Smooth muscle cell (in vitro differentiated cells): ENCODE results near the gene SND1. TPM values are rescaled to one million over a fixed set of nuclear protein-coding genes. Genes with fewer than 3 reads are reported as not detected.

ENCODE experiments used
- DNase-seq: peaks from one replicate; lab custom pipeline; 2025; ENCODE audit not compliant: unreplicated experiment; lab: John Stamatoyannopoulos, UW
- H2AFZ ChIP-seq: fragments of 200-600 bp; sonication (generic); 2 replicates; pipeline ENCODE4 v1.6.0; 2016; ENCODE audit warnings: antibody characterized with exemption, low read depth, mild to moderate bottlenecking
- H3F3A ChIP-seq: fragments of 200-600 bp; sonication (generic); 2 replicates; pipeline ENCODE4 v1.6.0; 2017; ENCODE audit warnings: antibody characterized with exemption, low read depth
- H3K27ac ChIP-seq: fragments of 200-600 bp; sonication (generic); 2 replicates; pipeline ENCODE4 v1.5.1; 2016; ENCODE audit warnings: low read depth, mild to moderate bottlenecking
- H3K27me3 ChIP-seq: fragments of 200-600 bp; sonication (generic); 2 replicates; pipeline ENCODE4 v1.6.1; 2016; ENCODE audit warnings: low read depth, mild to moderate bottlenecking
- H3K36me3 ChIP-seq: fragments of 200-600 bp; sonication (generic); 2 replicates; pipeline ENCODE4 v1.5.1; 2016; ENCODE audit warnings: low read depth
- H3K4me1 ChIP-seq: fragments of 200-600 bp; sonication (generic); 2 replicates; pipeline ENCODE4 v1.5.1; 2016; ENCODE audit warnings: low read depth
- H3K4me2 ChIP-seq: fragments of 200-600 bp; sonication (generic); 2 replicates; pipeline ENCODE4 v1.6.0; 2016; ENCODE audit warnings: mild to moderate bottlenecking
- H3K4me3 ChIP-seq: fragments of 200-600 bp; sonication (generic); 2 replicates; pipeline ENCODE4 v1.5.1; 2016; ENCODE audit warnings: mild to moderate bottlenecking
- H3K79me2 ChIP-seq: fragments of 200-600 bp; sonication (generic); 2 replicates; pipeline ENCODE4 v1.6.0; 2016; ENCODE audit warnings: low read depth, mild to moderate bottlenecking
- H3K9ac ChIP-seq: fragments of 200-600 bp; sonication (generic); 2 replicates; pipeline ENCODE4 v1.6.0; 2016; ENCODE audit warnings: low read depth
- H3K9me3 ChIP-seq: fragments of 200-600 bp; sonication (generic); replicated peaks from 2 replicates; pipeline ENCODE4 v1.5.1; 2016; ENCODE audit warnings: low read depth
- H4K20me1 ChIP-seq: fragments of 200-600 bp; sonication (generic); 2 replicates; pipeline ENCODE4 v1.6.0; 2016; ENCODE audit warnings: low read depth
- WGBS: methylation state at CpG from one replicate; pipeline ENCODE4 v1.1.7; 2016; ENCODE audit warnings: low lambda C conversion rate; 5-methylcytosine and 5-hydroxymethylcytosine counted together
- polyA plus RNA-seq: library from polyadenylated mRNA; unstranded; fragments of >200 nt; fragmentation: Nextera tagmentation; extraction: Ambion mirVana; gene quantifications from 2 replicates; pipeline ENCODE4 v1.2.1, GENCODE V29; 2016
- total RNA-seq: library from RNA; depleted of rRNA; stranded (reverse); fragments of >200 nt; gene quantifications from 2 replicates; pipeline ENCODE4 v1.2.3, GENCODE V29; 2014
- TF ChIP-seq, protein P1 (sequence below): fragments of 200-600 bp; sonication (generic); IDR thresholded peaks from 2 replicates; pipeline ENCODE4 v1.5.1; 2017; ENCODE audit warnings: borderline replicate concordance, mild to moderate bottlenecking, antibody characterized with exemption; ENCODE audit not compliant: insufficient read depth, poor library complexity, severe bottlenecking

The SND1 gene
- total and polyA plus RNA-seq, 2 experiments from 2014 or later: 129 to 136 TPM

DNA sequence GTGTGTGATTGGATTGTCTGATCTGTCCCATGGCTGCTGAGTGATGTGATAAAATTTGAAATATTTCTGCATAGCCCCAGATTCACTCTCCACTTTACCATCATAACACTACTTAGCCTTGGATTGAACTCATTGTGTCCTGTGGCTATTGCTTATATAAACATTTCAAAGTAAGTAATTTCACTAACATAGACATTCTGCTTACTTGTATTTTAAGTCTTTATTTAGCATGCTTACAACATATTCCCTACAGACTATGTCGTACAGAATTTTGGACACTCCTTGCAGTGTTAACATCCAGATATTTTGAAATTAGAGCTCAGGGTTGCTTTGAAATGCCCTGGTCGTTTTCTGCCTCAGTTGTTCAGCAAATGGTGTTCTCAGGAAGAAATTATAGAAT lies 261.7 kb downstream of the SND1 start:
- H3K4me3 ChIP-seq: no peak overlapping the region
- H3K4me2 ChIP-seq: no peak overlapping the region
- 84% methylated on average over 2 of the region's 2 CpGs for WGBS
- no peaks in the 10 kb centered on the region for H3F3A ChIP-seq
- no peaks in the 10 kb centered on the region for H3K9me3 ChIP-seq
- H3K27me3 ChIP-seq: no peaks in the 10 kb centered on the region
- no peak overlapping the region for H3K27ac ChIP-seq
- H3K9ac ChIP-seq: no peak overlapping the region
- DNase-seq: no peak
- peaks cover 100% of the 10 kb centered on the region for H4K20me1 ChIP-seq
- H3K79me2 ChIP-seq: peaks cover 52% of the 10 kb centered on the region
- H2AFZ ChIP-seq: no peak overlapping the region
- H3K4me1 ChIP-seq: no peaks in the 10 kb centered on the region
- H3K36me3 ChIP-seq: no peaks in the 10 kb centered on the region
- TF ChIP-seq, protein P1, sequence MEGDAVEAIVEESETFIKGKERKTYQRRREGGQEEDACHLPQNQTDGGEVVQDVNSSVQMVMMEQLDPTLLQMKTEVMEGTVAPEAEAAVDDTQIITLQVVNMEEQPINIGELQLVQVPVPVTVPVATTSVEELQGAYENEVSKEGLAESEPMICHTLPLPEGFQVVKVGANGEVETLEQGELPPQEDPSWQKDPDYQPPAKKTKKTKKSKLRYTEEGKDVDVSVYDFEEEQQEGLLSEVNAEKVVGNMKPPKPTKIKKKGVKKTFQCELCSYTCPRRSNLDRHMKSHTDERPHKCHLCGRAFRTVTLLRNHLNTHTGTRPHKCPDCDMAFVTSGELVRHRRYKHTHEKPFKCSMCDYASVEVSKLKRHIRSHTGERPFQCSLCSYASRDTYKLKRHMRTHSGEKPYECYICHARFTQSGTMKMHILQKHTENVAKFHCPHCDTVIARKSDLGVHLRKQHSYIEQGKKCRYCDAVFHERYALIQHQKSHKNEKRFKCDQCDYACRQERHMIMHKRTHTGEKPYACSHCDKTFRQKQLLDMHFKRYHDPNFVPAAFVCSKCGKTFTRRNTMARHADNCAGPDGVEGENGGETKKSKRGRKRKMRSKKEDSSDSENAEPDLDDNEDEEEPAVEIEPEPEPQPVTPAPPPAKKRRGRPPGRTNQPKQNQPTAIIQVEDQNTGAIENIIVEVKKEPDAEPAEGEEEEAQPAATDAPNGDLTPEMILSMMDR: no peak

DNA sequence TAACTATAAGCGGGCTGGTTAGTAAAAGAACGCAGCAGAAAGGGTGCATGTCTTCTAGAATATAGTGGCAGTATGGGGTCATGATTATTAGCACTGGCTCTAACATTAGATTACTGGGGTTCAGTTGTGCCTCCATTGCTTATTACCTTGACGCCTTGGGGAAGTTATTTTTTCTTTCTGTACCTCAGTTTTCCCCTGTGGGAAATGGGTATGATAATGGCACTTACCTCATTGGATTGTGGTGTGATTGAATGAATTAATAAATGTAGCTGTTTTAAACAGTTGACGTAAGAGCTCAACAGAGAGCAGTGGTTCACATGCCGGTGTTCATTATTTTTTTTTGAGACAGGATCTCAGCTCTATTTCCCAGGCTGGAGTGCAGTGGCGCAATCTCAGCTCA lies 262.7 kb downstream of the SND1 start:
- Histone ChIP-seq H3K27ac (no peak overlapping the region), H3K4me3 (no peak overlapping the region), H3K4me2 (no peak overlapping the region), H3K9ac (no peak overlapping the region), H3F3A (no peaks in the 10 kb centered on the region), H4K20me1 (peaks cover 100% of the 10 kb centered on the region), H2AFZ (no peak overlapping the region), H3K9me3 (no peaks in the 10 kb centered on the region), H3K4me1 (no peaks in the 10 kb centered on the region), H3K79me2 (peaks cover 55% of the 10 kb centered on the region), H3K27me3 (no peaks in the 10 kb centered on the region), H3K36me3 (no peaks in the 10 kb centered on the region)
- 97% methylated on average over 6 of the region's 6 CpGs for WGBS
- TF ChIP-seq, protein P1: no peak
- no peak for DNase-seq

DNA sequence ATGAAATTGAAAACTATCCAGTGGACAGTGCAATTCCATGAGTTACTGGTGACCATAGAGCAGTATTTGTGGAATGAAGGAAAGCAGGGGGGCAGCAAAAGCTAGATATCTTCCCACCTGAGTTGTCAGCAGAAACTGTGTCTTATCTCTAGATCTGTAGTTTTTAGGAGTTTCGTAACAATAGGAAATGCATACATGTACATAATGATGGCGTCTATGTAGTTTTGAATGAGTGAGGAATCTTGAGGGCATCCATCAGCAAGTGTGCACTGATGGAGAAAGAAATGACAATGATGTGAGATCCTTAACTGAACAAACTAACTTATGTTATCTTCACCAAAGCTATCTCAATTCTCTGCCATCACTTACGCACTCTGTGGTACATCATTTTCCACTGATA lies 264.7 kb downstream of the SND1 start:
- H3F3A ChIP-seq: no peaks in the 10 kb centered on the region
- no peaks in the 10 kb centered on the region for H3K27me3 ChIP-seq
- H3K4me3 ChIP-seq: no peak overlapping the region
- no peak overlapping the region for H3K9ac ChIP-seq
- peaks cover 46% of the 10 kb centered on the region for H3K79me2 ChIP-seq
- TF ChIP-seq, protein P1: no peak
- no peaks in the 10 kb centered on the region for H3K36me3 ChIP-seq
- WGBS: 91% methylated on average over 3 of the region's 3 CpGs
- H3K9me3 ChIP-seq: no peaks in the 10 kb centered on the region
- no peak overlapping the region for H3K27ac ChIP-seq
- no peak overlapping the region for H2AFZ ChIP-seq
- peaks cover 100% of the 10 kb centered on the region for H4K20me1 ChIP-seq
- no peak overlapping the region for H3K4me2 ChIP-seq
- H3K4me1 ChIP-seq: no peaks in the 10 kb centered on the region
- DNase-seq: no peak

DNA sequence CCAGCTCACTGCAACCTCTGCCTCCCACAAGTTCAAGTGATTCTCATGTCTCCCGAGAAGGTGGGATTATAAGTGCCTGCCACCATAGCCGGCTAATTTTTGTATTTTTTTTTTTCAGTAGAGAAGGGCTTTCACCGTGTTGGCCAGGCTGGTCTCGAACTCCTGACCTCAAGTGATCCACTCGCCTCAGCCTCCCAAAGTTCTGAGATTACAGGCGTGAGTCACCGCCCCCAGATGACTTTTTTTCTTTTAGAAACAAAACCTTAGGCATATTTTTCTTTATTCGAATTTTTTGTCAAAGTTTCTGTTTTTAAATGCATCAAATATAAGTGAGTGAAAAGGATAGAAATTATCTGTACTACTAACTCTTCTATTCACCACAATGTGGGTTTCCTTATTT lies 266.1 kb downstream of the SND1 start:
- no peak overlapping the region for H3K9ac ChIP-seq
- WGBS: 80% methylated on average over 8 of the region's 8 CpGs

More for the DNA sequence above, 266.1 kb downstream of the SND1 start:
- peaks cover 100% of the 10 kb centered on the region for H4K20me1 ChIP-seq
- H3F3A ChIP-seq: no peaks in the 10 kb centered on the region
- no peaks in the 10 kb centered on the region for H3K36me3 ChIP-seq
- no peaks in the 10 kb centered on the region for H3K9me3 ChIP-seq
- H3K4me2 ChIP-seq: no peak overlapping the region
- no peaks in the 10 kb centered on the region for H3K4me1 ChIP-seq
- no peak for DNase-seq
- no peaks in the 10 kb centered on the region for H3K27me3 ChIP-seq
- TF ChIP-seq, protein P1: no peak
- peaks cover 46% of the 10 kb centered on the region for H3K79me2 ChIP-seq
- H2AFZ ChIP-seq: no peak overlapping the region
- H3K27ac ChIP-seq: no peak overlapping the region
- H3K4me3 ChIP-seq: no peak overlapping the region
